GM12878 (cell line): ENCODE data around the gene MAP4K4. TPM values are rescaled to one million over a fixed set of nuclear protein-coding genes. Genes with fewer than 3 reads are reported as not detected.

Source experiments
- ATAC-seq: fragments of 200-7000 bp; cut with Tn5 transposase; 3 replicates; pipeline ENCODE4 v1.9.1; 2020; ENCODE audit warnings: mild to moderate bottlenecking, moderate library complexity
- BruUV-seq: library from RNA; stranded (reverse); fragments of 400-500 nt; replicated peaks from 2 replicates; lab custom pipeline; 2021; lab: Mats Ljungman, UMichigan
- CTCF ChIA-PET: fragments of 300-600 bp; sonication (Branson Sonifier 250); formaldehyde crosslinking; extraction: SDS; loops from one replicate; lab custom pipeline; 2021; ENCODE audit warnings: inconsistent platforms; lab: Yijun Ruan, JAX
- POLR2A ChIA-PET: fragments of 350-600 bp; formaldehyde crosslinking; extraction: SDS; loops from one replicate; lab custom pipeline; 2021; ENCODE audit warnings: inconsistent platforms; lab: Charles Lee
- RAD21 ChIA-PET: fragments of 300-600 bp; sonication (Branson Sonifier 250); formaldehyde crosslinking; loops from one replicate; lab custom pipeline; 2023; ENCODE audit warnings: antibody characterized with exemption; ENCODE audit not compliant: unreplicated experiment; lab: Charles Lee
- SMC1A ChIA-PET: fragments of 300-600 bp; sonication (Branson Sonifier 250); formaldehyde crosslinking; loops from one replicate; lab custom pipeline; 2023; ENCODE audit not compliant: unreplicated experiment, uncharacterized antibody; lab: Charles Lee
- DNase-seq: peaks from one replicate; pipeline ENCODE4 v3.0.0-alpha.2; 2011; ENCODE audit warnings: low read depth, low spot score
- FAIRE-seq: peaks from 3 replicates; lab custom pipeline; 2011; peaks lifted over from hg19 to GRCh38; lab: Jason Lieb, UNC
- H2AFZ ChIP-seq: 2 replicates; pipeline ENCODE4 v1.6.0; 2011; ENCODE audit warnings: low read depth, low read length, control low read depth; ENCODE audit not compliant: control insufficient read depth
- H3K27ac ChIP-seq: 2 replicates; pipeline ENCODE4 v1.5.1; 2011; ENCODE audit warnings: control low read depth; ENCODE audit not compliant: control insufficient read depth, insufficient read depth
- H3K27me3 ChIP-seq, 2 experiments: replicated peaks in 1 of 2; 2 replicates each; pipeline versions ENCODE4 v1.6.0 to v1.6.1; 2011; ENCODE audit warnings: low read length in 1 of 2; ENCODE audit not compliant: control insufficient read depth in 2 of 2, insufficient read depth in 2 of 2
- H3K36me3 ChIP-seq, 2 experiments: 2 replicates each; pipeline ENCODE4 v1.5.1; 2011; ENCODE audit warnings: low read length in 1 of 2; ENCODE audit not compliant: control insufficient read depth in 2 of 2, insufficient read depth in 2 of 2
- H3K4me1 ChIP-seq: 2 replicates; pipeline ENCODE4 v1.6.1; 2011; ENCODE audit warnings: mild to moderate bottlenecking, low read length, moderate library complexity, mixed read lengths; ENCODE audit not compliant: control insufficient read depth, insufficient read depth
- H3K4me2 ChIP-seq: 2 replicates; pipeline ENCODE4 v1.6.0; 2011; ENCODE audit warnings: control low read depth; ENCODE audit not compliant: control insufficient read depth, insufficient read depth
- H3K4me3 ChIP-seq: fragments of 200-600 bp; sonication (generic); 2 replicates; pipeline ENCODE4 v1.5.1; 2016
- H3K79me2 ChIP-seq: 2 replicates; pipeline ENCODE4 v1.6.0; 2011; ENCODE audit warnings: low read length; ENCODE audit not compliant: control insufficient read depth, insufficient read depth
- H3K9ac ChIP-seq: 2 replicates; pipeline ENCODE4 v1.8.0; 2011; ENCODE audit warnings: low read length, control low read depth, mixed read lengths; ENCODE audit not compliant: control insufficient read depth, insufficient read depth
- H3K9me3 ChIP-seq: replicated peaks from 3 replicates; pipeline ENCODE4 v1.5.1; 2011; ENCODE audit warnings: mild to moderate bottlenecking, low read length; ENCODE audit not compliant: control insufficient read depth, insufficient read depth
- H4K20me1 ChIP-seq: 2 replicates; pipeline ENCODE4 v1.6.0; 2011; ENCODE audit not compliant: control insufficient read depth, insufficient read depth
- MXI1 ChIP-seq: fragments of 150-350 bp; IDR thresholded peaks from 2 replicates; pipeline ENCODE4 v1.6.1; 2011; ENCODE audit warnings: low read depth, mild to moderate bottlenecking, inconsistent platforms, low read length, improper control_type of control experiment
- RBBP5 ChIP-seq: fragments of 200-600 bp; sonication (generic); conservative IDR thresholded peaks from 2 replicates; pipeline ENCODE4 v1.6.1; 2016
- RCOR1 ChIP-seq: conservative IDR thresholded peaks from 2 replicates; pipeline ENCODE4 v1.6.1; 2012; ENCODE audit warnings: low read depth, low read length, improper control_type of control experiment
- SREBF1 ChIP-seq: IDR thresholded peaks from 2 replicates; pipeline ENCODE4 v1.6.1; 2012; ENCODE audit warnings: mild to moderate bottlenecking, low read length
- TARDBP ChIP-seq: IDR thresholded peaks from 2 replicates; pipeline ENCODE4 v1.6.1; 2016; ENCODE audit warnings: borderline replicate concordance
- WGBS: methylation state at CpG from one replicate; pipeline ENCODE4 v1.1.6; 2016; ENCODE audit warnings: low lambda C conversion rate; ENCODE audit not compliant: insufficient replicate concordance, insufficient coverage; ENCODE audit errors: missing lambda C conversion rate; 5-methylcytosine and 5-hydroxymethylcytosine counted together
- in situ Hi-C: fragments of 300-500 bp; cut with MboI; formaldehyde crosslinking; loops from 9 replicates; pipeline ENCODE4 v1.14.3; 2018; ENCODE audit warnings: mixed read lengths
- intact Hi-C: fragments of 100-400 bp; cut with micrococcal nuclease; formaldehyde crosslinking; loops from one replicate; pipeline ENCODE4 v1.14.2; 2022; ENCODE audit not compliant: unreplicated experiment
- polyA plus RNA-seq, 11 experiments: library from polyadenylated mRNA; depleted of rRNA in 4 of 11; unstranded in 6 of 11; stranded (reverse) in 5 of 11; fragments of >200 nt; fragmentation: Nextera tagmentation in 4 of 11; fragmentation: Illumina TruSeq in 1 of 11; extraction: Ambion mirVana in 4 of 11; extraction: Trizol in 1 of 11; gene quantifications; 1 replicate in 1 of 11; 2 replicates in 10 of 11; pipeline versions ENCODE4 v1.2.1 to v1.2.3, GENCODE V29; 2011 to 2016; ENCODE audit warnings: inconsistent platforms in 2 of 11, missing spikeins in 2 of 11, low read depth in 1 of 11
- total RNA-seq, 4 experiments: library from RNA; depleted of rRNA in 3 of 4; stranded (reverse); fragments of >200 nt in 3 of 4; fragmentation: Illumina TruSeq in 1 of 4; extraction: Trizol in 1 of 4; gene quantifications; 2 replicates each; pipeline versions ENCODE4 v1.2.1 to v1.2.3, GENCODE V29; 2013 to 2021
- TF ChIP-seq, protein P1 (sequence below): IDR thresholded peaks from 2 replicates; pipeline ENCODE4 v1.6.1; 2011; ENCODE audit warnings: borderline replicate concordance, low read depth, mild to moderate bottlenecking, moderate library complexity, low read length; ENCODE audit not compliant: insufficient read depth, poor library complexity, severe bottlenecking
- TF ChIP-seq, protein P2 (sequence below): fragments of 450-650 bp; conservative IDR thresholded peaks from 2 replicates; pipeline ENCODE4 v1.6.1; 2017; ENCODE audit warnings: mild to moderate bottlenecking, moderate library complexity
- TF ChIP-seq, protein P3 (sequence below): fragments of 450-650 bp; IDR thresholded peaks from 2 replicates; pipeline ENCODE4 v1.6.1; 2017; ENCODE audit warnings: mild to moderate bottlenecking, moderate library complexity
- TF ChIP-seq, protein P4 (sequence below): fragments of 450-650 bp; IDR thresholded peaks from 2 replicates; pipeline ENCODE4 v1.6.1; 2017; ENCODE audit warnings: borderline replicate concordance

MAP4K4 gene
- total and polyA plus RNA-seq, 10 of the 15 experiments (the other 5 are each of a cell fraction or from before 2014, with no cell fraction given): 1.9 to 50.4 (median 9.7) TPM

DNA sequence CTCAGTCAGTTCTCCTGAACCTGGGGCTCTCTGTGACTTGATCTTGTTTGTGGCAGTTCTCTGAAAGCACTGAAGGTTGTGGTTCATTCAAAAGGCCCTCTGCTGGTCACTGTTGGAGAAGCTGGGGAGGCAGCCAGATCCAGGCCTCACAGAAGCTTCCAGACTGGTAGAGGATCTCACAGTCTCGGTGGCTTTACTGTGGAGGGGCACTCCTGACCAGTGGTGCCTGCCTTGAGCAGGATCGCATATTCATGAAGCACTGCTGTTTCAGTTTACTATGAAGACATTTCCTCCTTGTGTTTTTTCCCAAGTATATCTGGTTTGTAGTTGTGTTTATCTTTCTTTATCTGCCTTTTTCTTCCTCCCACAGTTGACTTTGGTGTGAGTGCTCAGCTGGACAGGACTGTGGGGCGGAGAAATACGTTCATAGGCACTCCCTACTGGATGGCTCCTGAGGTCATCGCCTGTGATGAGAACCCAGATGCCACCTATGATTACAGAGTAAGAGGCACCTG lies 133.9 kb downstream of the MAP4K4 start:
- CTCF ChIA-PET: interaction anchor here (0.6 to 11.7 kb wide), 38 partner anchors 9 to 558 kb away, joined by 3 to 204 read pairs (median 4); no protein-coding TSS in a partner anchor
- H2AFZ ChIP-seq: no peak overlapping the region
- in situ Hi-C loops (loop anchor here (5.0 kb wide), 1 partner anchor 414 kb away; no protein-coding TSS in a partner anchor), intact Hi-C loops (loop anchor here (1.0 to 10.0 kb wide), 6 partner anchors 61 to 489 kb away; no protein-coding TSS in a partner anchor)
- peaks cover 6% of the 10 kb centered on the region for H3K4me1 ChIP-seq
- no peak overlapping the region for H3K27ac ChIP-seq
- ATAC-seq (peak; percentile 91), FAIRE-seq (peak; percentile 18), DNase-seq (no peak)
- no TSS peak for BruUV-seq
- no peaks in the 10 kb centered on the region for H3K27me3 ChIP-seq
- no peak overlapping the region for H3K9ac ChIP-seq
- RAD21 ChIA-PET: interaction anchor here (0.8 to 4.3 kb wide), 19 partner anchors 9 to 819 kb away, joined by 3 to 31 read pairs (median 4); partner anchors contain the start of gene CNOT11
- POLR2A ChIA-PET: interaction anchor here (1.5 kb wide), 1 partner anchor 12 kb away, joined by 5 read pairs; no protein-coding TSS in a partner anchor
- 50% methylated on average over 5 of the region's 5 CpGs for WGBS
- peaks cover 0 to 4% of the 10 kb centered on the region in 2 experiments; a peak in 1 of 4 replicates for H3K36me3 ChIP-seq
- no peaks in the 10 kb centered on the region for H3K9me3 ChIP-seq
- H3K4me3 ChIP-seq: no peak overlapping the region
- SMC1A ChIA-PET: interaction anchor here (0.7 to 9.9 kb wide), 30 partner anchors 8 to 819 kb away, joined by 3 to 102 read pairs (median 4); no protein-coding TSS in a partner anchor
- no peaks in the 10 kb centered on the region for H3K79me2 ChIP-seq
- no peak overlapping the region for H3K4me2 ChIP-seq
- no peaks in the 10 kb centered on the region for H4K20me1 ChIP-seq
- TF ChIP-seq MXI1 (no peak), RCOR1 (no peak), SREBF1 (no peak), RBBP5 (no peak), TARDBP (no peak)
- TF ChIP-seq, protein P1, sequence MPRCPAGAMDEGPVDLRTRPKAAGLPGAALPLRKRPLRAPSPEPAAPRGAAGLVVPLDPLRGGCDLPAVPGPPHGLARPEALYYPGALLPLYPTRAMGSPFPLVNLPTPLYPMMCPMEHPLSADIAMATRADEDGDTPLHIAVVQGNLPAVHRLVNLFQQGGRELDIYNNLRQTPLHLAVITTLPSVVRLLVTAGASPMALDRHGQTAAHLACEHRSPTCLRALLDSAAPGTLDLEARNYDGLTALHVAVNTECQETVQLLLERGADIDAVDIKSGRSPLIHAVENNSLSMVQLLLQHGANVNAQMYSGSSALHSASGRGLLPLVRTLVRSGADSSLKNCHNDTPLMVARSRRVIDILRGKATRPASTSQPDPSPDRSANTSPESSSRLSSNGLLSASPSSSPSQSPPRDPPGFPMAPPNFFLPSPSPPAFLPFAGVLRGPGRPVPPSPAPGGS: no peak
- TF ChIP-seq, protein P2, sequence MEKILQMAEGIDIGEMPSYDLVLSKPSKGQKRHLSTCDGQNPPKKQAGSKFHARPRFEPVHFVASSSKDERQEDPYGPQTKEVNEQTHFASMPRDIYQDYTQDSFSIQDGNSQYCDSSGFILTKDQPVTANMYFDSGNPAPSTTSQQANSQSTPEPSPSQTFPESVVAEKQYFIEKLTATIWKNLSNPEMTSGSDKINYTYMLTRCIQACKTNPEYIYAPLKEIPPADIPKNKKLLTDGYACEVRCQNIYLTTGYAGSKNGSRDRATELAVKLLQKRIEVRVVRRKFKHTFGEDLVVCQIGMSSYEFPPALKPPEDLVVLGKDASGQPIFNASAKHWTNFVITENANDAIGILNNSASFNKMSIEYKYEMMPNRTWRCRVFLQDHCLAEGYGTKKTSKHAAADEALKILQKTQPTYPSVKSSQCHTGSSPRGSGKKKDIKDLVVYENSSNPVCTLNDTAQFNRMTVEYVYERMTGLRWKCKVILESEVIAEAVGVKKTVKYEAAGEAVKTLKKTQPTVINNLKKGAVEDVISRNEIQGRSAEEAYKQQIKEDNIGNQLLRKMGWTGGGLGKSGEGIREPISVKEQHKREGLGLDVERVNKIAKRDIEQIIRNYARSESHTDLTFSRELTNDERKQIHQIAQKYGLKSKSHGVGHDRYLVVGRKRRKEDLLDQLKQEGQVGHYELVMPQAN: no peak
- TF ChIP-seq, protein P3, sequence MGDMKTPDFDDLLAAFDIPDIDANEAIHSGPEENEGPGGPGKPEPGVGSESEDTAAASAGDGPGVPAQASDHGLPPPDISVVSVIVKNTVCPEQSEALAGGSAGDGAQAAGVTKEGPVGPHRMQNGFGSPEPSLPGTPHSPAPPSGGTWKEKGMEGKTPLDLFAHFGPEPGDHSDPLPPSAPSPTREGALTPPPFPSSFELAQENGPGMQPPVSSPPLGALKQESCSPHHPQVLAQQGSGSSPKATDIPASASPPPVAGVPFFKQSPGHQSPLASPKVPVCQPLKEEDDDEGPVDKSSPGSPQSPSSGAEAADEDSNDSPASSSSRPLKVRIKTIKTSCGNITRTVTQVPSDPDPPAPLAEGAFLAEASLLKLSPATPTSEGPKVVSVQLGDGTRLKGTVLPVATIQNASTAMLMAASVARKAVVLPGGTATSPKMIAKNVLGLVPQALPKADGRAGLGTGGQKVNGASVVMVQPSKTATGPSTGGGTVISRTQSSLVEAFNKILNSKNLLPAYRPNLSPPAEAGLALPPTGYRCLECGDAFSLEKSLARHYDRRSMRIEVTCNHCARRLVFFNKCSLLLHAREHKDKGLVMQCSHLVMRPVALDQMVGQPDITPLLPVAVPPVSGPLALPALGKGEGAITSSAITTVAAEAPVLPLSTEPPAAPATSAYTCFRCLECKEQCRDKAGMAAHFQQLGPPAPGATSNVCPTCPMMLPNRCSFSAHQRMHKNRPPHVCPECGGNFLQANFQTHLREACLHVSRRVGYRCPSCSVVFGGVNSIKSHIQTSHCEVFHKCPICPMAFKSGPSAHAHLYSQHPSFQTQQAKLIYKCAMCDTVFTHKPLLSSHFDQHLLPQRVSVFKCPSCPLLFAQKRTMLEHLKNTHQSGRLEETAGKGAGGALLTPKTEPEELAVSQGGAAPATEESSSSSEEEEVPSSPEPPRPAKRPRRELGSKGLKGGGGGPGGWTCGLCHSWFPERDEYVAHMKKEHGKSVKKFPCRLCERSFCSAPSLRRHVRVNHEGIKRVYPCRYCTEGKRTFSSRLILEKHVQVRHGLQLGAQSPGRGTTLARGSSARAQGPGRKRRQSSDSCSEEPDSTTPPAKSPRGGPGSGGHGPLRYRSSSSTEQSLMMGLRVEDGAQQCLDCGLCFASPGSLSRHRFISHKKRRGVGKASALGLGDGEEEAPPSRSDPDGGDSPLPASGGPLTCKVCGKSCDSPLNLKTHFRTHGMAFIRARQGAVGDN: 0 out of 2 replicates have a peak, but pooled peaks have one; percentile 23
- TF ChIP-seq, protein P4, sequence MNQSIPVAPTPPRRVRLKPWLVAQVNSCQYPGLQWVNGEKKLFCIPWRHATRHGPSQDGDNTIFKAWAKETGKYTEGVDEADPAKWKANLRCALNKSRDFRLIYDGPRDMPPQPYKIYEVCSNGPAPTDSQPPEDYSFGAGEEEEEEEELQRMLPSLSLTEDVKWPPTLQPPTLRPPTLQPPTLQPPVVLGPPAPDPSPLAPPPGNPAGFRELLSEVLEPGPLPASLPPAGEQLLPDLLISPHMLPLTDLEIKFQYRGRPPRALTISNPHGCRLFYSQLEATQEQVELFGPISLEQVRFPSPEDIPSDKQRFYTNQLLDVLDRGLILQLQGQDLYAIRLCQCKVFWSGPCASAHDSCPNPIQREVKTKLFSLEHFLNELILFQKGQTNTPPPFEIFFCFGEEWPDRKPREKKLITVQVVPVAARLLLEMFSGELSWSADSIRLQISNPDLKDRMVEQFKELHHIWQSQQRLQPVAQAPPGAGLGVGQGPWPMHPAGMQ: no peak
